Right kidney (tissue), 9 donors: ENCODE results near the gene UGT1A7.
"Not testable (repeated sequence)": the region's sequence is repeated elsewhere in the genome, so short reads cannot be mapped to it uniquely, and the experiment has no call there.

Experiments used
- DNase-seq: peaks from one replicate; pipeline ENCODE4 v3.0.0-alpha.2; 2016
- long read RNA-seq, 8 donors: transcript quantifications; one replicate each; lab custom pipeline, GENCODE V29; 2026

The UGT1A7 gene
- long read RNA-seq, donor 1, result 0 reads
- long read RNA-seq, donor 2, result 0 reads
- long read RNA-seq, donor 3, result 0 reads
- long read RNA-seq, donor 4, result 0 reads
- long read RNA-seq, donor 5, result 0 reads
- long read RNA-seq, donor 6, result 0 reads
- long read RNA-seq, donor 7, result 0 reads
- long read RNA-seq, donor 8, result 0 reads

DNA sequence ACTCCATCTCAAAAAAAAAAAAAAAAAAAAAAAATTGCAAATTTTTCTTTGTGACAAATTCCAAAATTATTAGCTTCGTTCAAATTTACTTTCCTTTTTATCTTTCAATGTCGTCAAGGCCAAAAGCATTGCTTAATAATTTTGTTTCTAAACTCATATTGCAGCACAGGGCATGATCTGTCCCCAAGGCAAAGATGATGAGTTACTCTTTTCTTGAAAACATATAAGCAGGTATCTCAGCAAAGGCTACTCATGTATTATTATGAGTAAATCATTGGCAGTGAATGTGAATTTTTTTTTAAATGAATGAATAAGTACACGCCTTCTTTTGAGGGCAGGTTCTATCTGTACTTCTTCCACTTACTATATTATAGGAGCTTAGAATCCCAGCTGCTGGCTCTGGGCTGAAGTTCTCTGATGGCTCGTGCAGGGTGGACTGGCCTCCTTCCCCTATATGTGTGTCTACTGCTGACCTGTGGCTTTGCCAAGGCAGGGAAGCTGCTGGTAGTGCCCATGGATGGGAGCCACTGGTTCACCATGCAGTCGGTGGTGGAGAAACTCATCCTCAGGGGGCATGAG lies at the start of gene UGT1A7:
TSS of gene UGT1A7 (plus strand) at position 381 of the 579 bp plus-strand sequence. CDS start at position 418, 37 bp downstream.
- DNase-seq, result no peak

DNA sequence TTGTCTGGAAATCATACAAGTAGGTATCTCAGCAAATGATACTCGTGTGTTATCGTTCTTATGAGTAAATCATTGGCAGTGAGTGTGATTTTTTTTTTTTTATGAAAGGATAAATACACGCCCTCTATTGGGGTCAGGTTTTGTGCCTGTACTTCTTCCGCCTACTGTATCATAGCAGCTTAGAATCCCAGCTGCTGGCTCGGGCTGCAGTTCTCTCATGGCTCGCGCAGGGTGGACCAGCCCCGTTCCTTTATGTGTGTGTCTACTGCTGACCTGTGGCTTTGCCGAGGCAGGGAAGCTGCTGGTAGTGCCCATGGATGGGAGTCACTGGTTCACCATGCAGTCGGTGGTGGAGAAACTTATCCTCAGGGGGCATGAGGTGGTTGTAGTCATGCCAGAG lies 45.4 kb upstream of the UGT1A7 start, which contains the start of gene UGT1A10:
TSS of gene UGT1A10 (plus strand) at position 143 of the 400 bp plus-strand sequence. CDS start at position 218, 75 bp downstream.
- not testable (repeated sequence) for DNase-seq

GRCh38 chr2:233638836-233639235 lies 42.9 kb upstream of the UGT1A7 start:
- no peak for DNase-seq

DNA sequence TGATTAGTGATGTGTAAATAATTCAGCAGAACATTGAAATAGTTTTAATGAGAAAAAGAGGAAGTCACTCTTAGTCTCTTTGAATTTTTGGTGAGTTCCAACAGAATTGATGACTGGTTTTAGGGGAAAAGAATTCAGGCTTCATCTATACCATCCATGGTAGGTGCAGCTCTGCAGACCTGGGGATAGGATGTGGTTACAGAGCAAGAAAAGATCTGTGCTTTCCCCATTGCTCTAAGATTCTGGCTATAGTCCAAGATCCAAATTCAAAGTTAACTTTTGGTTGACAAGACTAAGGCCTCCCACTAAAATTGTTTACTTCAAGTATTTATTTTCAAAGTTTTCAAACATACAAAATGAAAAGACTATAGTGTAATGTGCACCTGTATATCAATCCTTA lies 41.8 kb upstream of the UGT1A7 start:
- DNase-seq, result no peak

- DNase-seq, result no peak
Measured at GRCh38 chr2:233643128-233643527, 38.6 kb upstream of the UGT1A7 start.

DNA sequence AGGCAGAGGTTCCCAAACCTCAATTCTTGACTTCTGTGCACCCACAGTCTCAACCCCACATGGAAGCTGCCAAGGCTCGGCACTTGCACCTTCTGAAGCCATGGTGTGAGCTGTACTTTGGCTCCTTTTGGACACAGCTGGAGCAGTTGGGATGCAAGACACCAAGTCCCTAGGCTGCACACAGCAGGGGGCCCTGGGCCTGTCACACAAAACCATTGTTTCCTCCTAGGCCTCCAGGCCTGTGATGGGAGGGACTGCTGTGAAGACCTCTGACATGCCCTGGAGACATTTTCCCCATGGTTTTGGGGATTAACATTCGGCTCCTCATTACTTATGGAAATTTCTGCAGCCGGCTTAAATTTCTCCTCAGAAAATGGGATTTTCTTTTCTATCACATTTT lies 35.7 kb upstream of the UGT1A7 start:
- not testable (repeated sequence) for DNase-seq

- DNase-seq, result no peak
Measured at GRCh38 chr2:233650981-233651380, 30.7 kb upstream of the UGT1A7 start.

- DNase-seq, result no peak
Measured at GRCh38 chr2:233651430-233651829, 30.3 kb upstream of the UGT1A7 start.

DNA sequence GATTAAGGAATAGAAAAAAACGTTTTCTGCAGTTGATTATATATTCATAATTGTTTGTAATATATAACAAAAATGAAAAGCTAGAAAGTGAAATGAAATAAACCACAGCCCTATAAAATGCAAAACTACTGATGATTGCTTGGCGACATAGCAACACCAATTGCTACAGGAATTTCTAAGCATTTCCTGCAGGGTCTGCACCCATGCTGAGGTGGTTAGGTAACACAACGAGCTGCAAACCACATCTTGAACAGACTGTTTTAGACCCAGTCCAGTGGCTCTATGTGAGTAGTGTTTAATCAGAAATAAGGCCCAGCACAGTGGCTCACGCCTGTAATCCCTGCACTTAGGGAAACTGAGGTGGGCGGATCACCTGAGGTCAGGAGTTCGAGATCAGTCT lies 27.2 kb upstream of the UGT1A7 start:
- DNase-seq, result no peak

GRCh38 chr2:233655043-233655442 lies 26.7 kb upstream of the UGT1A7 start:
- DNase-seq, result no peak

- not testable (repeated sequence) for DNase-seq
Measured at GRCh38 chr2:233655943-233656342, 25.8 kb upstream of the UGT1A7 start.

DNA sequence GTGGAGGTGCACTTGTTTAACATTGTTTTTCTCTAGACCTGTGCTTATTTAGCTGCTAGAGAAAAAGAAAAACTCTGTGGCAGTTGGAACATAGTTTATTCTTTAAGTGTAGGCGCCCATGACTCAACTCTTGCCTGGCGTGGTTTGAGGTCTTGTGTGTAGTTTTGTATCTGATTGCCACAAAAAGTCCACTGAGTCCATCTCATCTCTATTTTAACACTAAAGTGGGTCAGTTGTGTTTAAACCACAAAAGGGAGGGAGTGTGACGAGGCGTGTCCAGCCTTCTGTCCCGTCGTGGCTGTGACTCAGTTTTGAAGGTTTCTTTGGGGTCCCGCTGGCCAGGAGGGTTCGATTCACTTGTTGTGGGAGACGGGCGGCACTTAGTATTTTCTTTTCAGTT lies 25.3 kb upstream of the UGT1A7 start:
- DNase-seq, result no peak

DNA sequence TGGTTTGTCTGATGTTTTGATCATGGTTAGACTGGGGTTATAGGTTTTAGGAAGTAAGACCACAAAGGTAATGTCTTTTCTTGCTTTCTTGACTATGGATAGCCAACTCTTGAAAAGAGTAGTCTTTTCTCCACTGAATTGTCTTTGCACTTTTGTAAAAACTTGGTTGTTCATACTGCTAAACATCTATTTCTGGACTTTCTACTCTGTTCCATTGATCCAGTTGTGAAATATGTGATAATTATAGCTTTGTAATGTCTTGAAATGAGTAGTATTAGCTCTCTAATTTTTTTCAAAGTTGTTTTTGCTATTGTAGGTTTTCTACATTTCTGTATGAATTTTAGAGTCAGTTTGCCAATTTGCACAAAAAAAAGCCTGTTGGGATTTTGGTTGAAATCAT lies 23.1 kb upstream of the UGT1A7 start:
- DNase-seq, result no peak

- DNase-seq, result no peak
Measured at GRCh38 chr2:233663911-233664310, 17.8 kb upstream of the UGT1A7 start.

DNA sequence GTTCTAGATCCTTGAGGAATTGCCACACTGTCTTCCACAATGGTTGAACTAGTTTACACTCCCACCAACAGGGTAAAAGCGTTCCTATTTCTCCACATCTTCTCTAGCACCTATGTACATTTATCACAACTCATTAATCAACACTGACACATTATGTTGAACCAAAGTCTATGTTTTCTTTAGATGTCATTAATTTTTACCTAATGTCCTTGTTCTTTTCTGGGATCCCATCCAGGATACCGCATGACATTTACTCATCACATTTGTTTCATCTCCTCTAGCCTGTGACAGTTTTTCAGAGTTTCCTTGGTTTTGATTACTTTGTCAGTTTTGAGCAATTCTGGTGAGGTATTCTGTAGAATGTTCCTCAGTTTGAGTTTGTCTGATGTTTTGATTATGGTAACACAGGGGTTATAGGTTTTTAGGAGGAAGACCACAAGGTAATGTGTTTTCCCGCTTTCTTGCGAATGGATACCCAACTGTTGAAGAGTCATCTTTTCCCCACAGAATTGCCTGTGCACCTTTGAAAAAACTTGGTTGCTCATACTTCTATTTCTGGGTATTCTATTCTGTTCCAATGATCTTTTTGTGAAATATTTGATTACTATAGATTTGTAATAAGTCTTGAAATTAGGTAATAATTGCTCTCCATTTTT lies 13.0 kb upstream of the UGT1A7 start:
- no peak for DNase-seq

DNA sequence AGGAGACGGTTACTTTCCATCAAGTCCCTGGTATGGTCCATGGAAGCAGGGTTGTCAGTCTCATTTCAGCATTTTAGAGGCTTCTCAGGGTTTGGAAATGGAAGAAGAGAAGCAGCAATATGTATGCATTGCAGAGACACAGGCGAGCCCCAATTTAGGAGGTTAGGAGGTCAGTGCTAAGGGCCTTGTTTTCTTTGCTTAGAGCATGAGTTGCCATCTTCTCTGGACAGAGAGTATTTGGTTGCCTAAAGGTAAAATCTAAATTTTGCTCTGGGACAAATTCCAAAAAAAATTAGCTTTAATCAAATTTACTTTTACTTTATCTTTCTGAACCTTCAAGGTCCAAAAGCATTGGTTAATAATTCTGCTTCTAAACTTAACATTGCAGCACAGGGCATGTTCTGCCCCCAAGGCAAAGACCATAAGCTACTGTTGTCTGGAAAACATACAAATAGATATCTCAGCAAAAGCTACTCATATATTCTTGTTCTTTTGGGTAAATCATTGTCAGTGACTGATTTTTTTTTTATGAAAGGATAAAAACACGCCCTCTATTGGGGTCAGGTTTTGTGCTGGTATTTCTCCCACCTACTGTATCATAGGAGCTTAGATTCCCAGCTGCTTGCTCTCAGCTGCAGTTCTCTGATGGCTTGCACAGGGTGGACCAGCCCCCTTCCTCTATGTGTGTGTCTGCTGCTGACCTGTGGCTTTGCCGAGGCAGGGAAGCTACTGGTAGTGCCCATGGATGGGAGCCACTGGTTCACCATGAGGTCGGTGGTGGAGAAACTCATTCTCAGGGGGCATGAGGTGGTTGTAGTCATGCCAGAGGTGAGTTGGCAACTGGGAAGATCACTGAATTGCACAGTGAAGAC lies 10.2 kb upstream of the UGT1A7 start, which contains the start of gene UGT1A9:
TSS of gene UGT1A9 (plus strand) at position 609 of the 872 bp plus-strand sequence. CDS start at position 646, 37 bp downstream.
- DNase-seq, result no peak

GRCh38 chr2:233672886-233673285 lies 8.8 kb upstream of the UGT1A7 start:
- DNase-seq, result no peak

DNA sequence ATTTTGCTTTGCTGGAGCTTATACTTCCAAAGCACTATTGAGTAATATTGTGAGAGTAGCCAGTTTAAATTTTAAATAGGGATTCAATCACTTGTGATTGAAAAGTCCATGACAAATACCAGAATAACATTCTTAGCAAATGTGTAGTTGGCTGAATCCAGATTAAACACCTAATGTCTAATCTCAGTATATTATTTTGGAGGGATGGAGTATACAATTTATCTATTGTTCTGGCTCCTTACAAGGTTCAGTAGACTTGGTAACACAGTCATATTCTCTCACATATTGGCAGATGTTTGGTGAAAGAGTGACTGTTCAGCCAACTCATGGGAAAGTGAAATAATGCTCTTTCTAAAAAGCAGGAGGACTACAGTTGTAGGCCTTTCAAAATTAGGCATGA lies 7.8 kb upstream of the UGT1A7 start:
- no peak for DNase-seq

DNA sequence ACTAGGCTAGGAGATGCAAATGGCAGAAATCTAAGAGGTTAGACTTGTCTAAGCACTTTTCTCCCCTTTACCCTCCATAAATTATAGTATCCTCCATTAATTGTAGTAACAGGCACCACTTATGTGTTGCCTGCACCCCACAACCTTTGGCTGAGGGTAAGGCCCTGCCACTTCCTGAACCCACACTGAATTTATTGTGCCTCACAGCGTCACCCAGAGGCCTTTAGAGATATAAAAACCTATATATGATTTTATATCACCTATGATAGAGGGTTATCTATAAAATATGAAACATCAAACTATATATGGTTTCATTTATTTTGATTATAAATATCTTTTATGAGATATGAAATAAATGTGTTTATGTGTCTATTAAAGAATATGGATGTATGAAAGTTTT lies 7.4 kb upstream of the UGT1A7 start:
- no peak for DNase-seq

DNA sequence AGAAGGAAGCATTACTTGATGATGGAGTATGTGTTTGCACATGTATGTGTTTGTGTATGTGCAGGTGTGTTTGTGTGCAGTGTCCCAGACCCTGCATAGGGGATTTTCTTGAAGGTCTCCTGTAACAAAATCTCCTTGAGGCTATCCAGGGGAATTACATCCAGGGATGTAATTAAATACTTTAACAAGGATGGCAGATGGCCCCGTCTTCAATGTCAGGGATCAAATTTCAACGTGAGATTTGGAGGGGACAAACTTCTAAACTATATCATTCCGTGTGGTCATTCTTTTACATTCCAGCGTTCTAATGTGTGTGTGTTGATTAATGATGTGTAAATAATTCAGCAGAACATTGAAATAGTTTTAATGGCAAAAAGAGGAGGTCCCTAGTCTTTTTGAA lies 6.7 kb upstream of the UGT1A7 start:
- no peak for DNase-seq

GRCh38 chr2:233676046-233676445 lies 5.7 kb upstream of the UGT1A7 start:
- no peak for DNase-seq

- no peak for DNase-seq
Measured at GRCh38 chr2:233679196-233679595, 2.5 kb upstream of the UGT1A7 start.
